HEK293T (cell line): ENCODE data around the gene ITSN2.
"Not testable (repeated sequence)": the region's sequence is repeated elsewhere in the genome, so short reads cannot be mapped to it uniquely, and the experiment has no call there.

Experiments used
- CTCF ChIA-PET: fragments of 350-600 bp; formaldehyde crosslinking; extraction: SDS; loops from one replicate; lab custom pipeline; 2021; ENCODE audit warnings: antibody characterized with exemption, inconsistent platforms; lab: Yijun Ruan, JAX
- POLR2A ChIA-PET: fragments of 350-600 bp; formaldehyde crosslinking; extraction: SDS; loops from one replicate; lab custom pipeline; 2020; ENCODE audit warnings: antibody characterized with exemption, inconsistent platforms; lab: Yijun Ruan, JAX
- DNase-seq: peaks from one replicate; pipeline ENCODE4 v3.0.0; 2012; ENCODE audit warnings: mixed read lengths; ENCODE audit errors: extremely low spot score
- ARNT ChIP-seq: fragments of 450-650 bp; IDR thresholded peaks from 2 replicates; pipeline ENCODE4 v1.6.1; 2017; ENCODE audit warnings: mild to moderate bottlenecking
- BHLHE40 ChIP-seq: fragments of 450-650 bp; IDR thresholded peaks from 2 replicates; pipeline ENCODE4 v1.6.1; 2016; ENCODE audit warnings: mild to moderate bottlenecking, moderate library complexity, borderline replicate concordance
- CTBP1 ChIP-seq: fragments of 450-650 bp; IDR thresholded peaks from 2 replicates; pipeline ENCODE4 v1.6.1; 2016; ENCODE audit warnings: borderline replicate concordance
- ELF4 ChIP-seq: fragments of 450-650 bp; IDR thresholded peaks from 2 replicates; pipeline ENCODE4 v1.6.1; 2017; ENCODE audit warnings: antibody characterized with exemption
- FOXA1 ChIP-seq: fragments of 450-650 bp; IDR thresholded peaks from 2 replicates; pipeline ENCODE4 v1.6.1; 2016; ENCODE audit warnings: mild to moderate bottlenecking
- FOXK2 ChIP-seq: fragments of 450-650 bp; IDR thresholded peaks from 2 replicates; pipeline ENCODE4 v1.6.1; 2016; ENCODE audit warnings: mild to moderate bottlenecking
- FOXM1 ChIP-seq: fragments of 450-650 bp; IDR thresholded peaks from 2 replicates; pipeline ENCODE4 v1.6.1; 2017; ENCODE audit warnings: mild to moderate bottlenecking, borderline replicate concordance
- HDGF ChIP-seq: fragments of 450-650 bp; IDR thresholded peaks from 2 replicates; pipeline ENCODE4 v1.6.1; 2017; ENCODE audit warnings: antibody characterized with exemption, borderline replicate concordance
- L3MBTL2 ChIP-seq: fragments of 450-650 bp; conservative IDR thresholded peaks from 2 replicates; pipeline ENCODE4 v1.6.1; 2016; ENCODE audit warnings: mild to moderate bottlenecking
- LEF1 ChIP-seq: fragments of 450-650 bp; IDR thresholded peaks from 2 replicates; pipeline ENCODE4 v1.6.1; 2017; ENCODE audit warnings: mild to moderate bottlenecking, borderline replicate concordance
- NFRKB ChIP-seq: fragments of 450-650 bp; IDR thresholded peaks from 2 replicates; pipeline ENCODE4 v1.6.1; 2016; ENCODE audit warnings: mild to moderate bottlenecking, moderate library complexity
- PKNOX1 ChIP-seq: fragments of 450-650 bp; IDR thresholded peaks from 2 replicates; pipeline ENCODE4 v1.6.1; 2016
- SP1 ChIP-seq: fragments of 450-650 bp; IDR thresholded peaks from 2 replicates; pipeline ENCODE4 v1.6.1; 2017
- SUZ12 ChIP-seq: fragments of 450-650 bp; IDR thresholded peaks from 2 replicates; pipeline ENCODE4 v1.6.1; 2016; ENCODE audit warnings: mild to moderate bottlenecking
- TARDBP ChIP-seq: fragments of 450-650 bp; IDR thresholded peaks from 2 replicates; pipeline ENCODE4 v1.6.1; 2016
- ZNF384 ChIP-seq: fragments of 450-650 bp; IDR thresholded peaks from 2 replicates; pipeline ENCODE4 v1.6.1; 2016

Gene ITSN2

GRCh38 chr2:24342110-24342910 is 18.0 kb downstream of the ITSN2 start:
- ChIA-PET CTCF (no interaction called here), POLR2A (no interaction called here)
- DNase-seq, result no peak
- no peak for TF ChIP-seq SUZ12
- TF ChIP-seq PKNOX1, result no peak

GRCh38 chr2:24339856-24340262 is 20.5 kb downstream of the ITSN2 start:
- ChIA-PET CTCF (interaction anchor here (0.7 kb wide), 1 partner anchor 65 kb away, joined by 6 read pairs; no protein-coding TSS in a partner anchor), POLR2A (no interaction called here)
- TF ChIP-seq ARNT (no peak), BHLHE40 (no peak), L3MBTL2 (no peak), CTBP1 (no peak), PKNOX1 (no peak), HDGF (no peak), SUZ12 (no peak), NFRKB (no peak)
- no peak for DNase-seq

GRCh38 chr2:24339098-24339497 is 21.2 kb downstream of the ITSN2 start:
- POLR2A ChIA-PET, DNase-seq: not testable (repeated sequence)
- CTCF ChIA-PET, result interaction anchor here (0.7 kb wide), 1 partner anchor 65 kb away, joined by 6 read pairs; no protein-coding TSS in a partner anchor

- CTCF ChIA-PET, result interaction anchor here (0.7 kb wide), 1 partner anchor 152 kb away, joined by 4 read pairs; no protein-coding TSS in a partner anchor
- TF ChIP-seq NFRKB (no peak), FOXK2 (no peak), HDGF (no peak), BHLHE40 (no peak), FOXM1 (no peak), L3MBTL2 (no peak), SUZ12 (no peak), CTBP1 (no peak), ARNT (no peak)
These were observed 22.4 kb downstream of the ITSN2 start for GRCh38 chr2:24337890-24338289.

GRCh38 chr2:24336811-24337210 is 23.5 kb downstream of the ITSN2 start:
- POLR2A ChIA-PET, result no interaction called here
- CTCF ChIA-PET, result no interaction called here
- TF ChIP-seq LEF1 (no peak), SUZ12 (no peak), SP1 (no peak), FOXM1 (no peak), ARNT (no peak), L3MBTL2 (no peak), PKNOX1 (no peak), FOXK2 (no peak), FOXA1 (no peak), ELF4 (no peak), HDGF (no peak), BHLHE40 (no peak), NFRKB (no peak)
- no peak for DNase-seq

More at GRCh38 chr2:24337890-24338289, 22.4 kb downstream of the ITSN2 start:
- POLR2A ChIA-PET, result no interaction called here
- no peak for DNase-seq

- DNase-seq, result no peak
- ChIA-PET CTCF (no interaction called here), POLR2A (no interaction called here)
- TF ChIP-seq TARDBP, result no peak
- TF ChIP-seq NFRKB, result no peak
- no peak for TF ChIP-seq FOXA1
- no peak for TF ChIP-seq HDGF
- no peak for TF ChIP-seq FOXM1
- TF ChIP-seq CTBP1, result no peak
- no peak for TF ChIP-seq ELF4
- no peak for TF ChIP-seq FOXK2
- no peak for TF ChIP-seq PKNOX1
- TF ChIP-seq SP1, result no peak
- TF ChIP-seq ZNF384, result no peak
- no peak for TF ChIP-seq BHLHE40
These were observed 26.1 kb downstream of the ITSN2 start for GRCh38 chr2:24334245-24334633.
